Stimulated activated CD4-positive, alpha-beta T cell treated with anti-CD3 and anti-CD28 coated beads, Interleukin-2, amount 100 ng/mL, for 4 hours (primary cell): ENCODE data around the gene PCDHGA5.
"Not testable (repeated sequence)": the region's sequence is repeated elsewhere in the genome, so short reads cannot be mapped to it uniquely, and the experiment has no call there.

Experiments
- DNase-seq: peaks from one replicate; pipeline ENCODE4 v3.0.0-alpha.2; 2020; ENCODE audit warnings: low read depth

The PCDHGA5 gene

DNA sequence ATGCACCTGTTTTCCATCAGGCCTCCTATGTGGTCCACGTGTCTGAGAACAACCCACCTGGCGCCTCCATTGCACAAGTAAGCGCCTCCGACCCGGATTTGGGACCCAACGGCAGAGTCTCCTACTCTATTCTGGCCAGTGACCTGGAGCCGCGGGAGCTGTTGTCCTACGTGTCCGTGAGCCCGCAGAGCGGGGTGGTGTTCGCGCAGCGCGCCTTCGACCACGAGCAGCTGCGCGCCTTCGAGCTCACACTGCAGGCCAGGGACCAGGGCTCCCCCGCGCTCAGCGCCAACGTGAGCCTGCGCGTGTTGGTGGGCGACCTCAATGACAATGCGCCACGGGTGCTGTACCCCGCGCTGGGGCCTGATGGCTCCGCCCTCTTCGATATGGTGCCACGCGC lies 12.4 kb upstream of the PCDHGA5 start:
- no peak for DNase-seq

DNA sequence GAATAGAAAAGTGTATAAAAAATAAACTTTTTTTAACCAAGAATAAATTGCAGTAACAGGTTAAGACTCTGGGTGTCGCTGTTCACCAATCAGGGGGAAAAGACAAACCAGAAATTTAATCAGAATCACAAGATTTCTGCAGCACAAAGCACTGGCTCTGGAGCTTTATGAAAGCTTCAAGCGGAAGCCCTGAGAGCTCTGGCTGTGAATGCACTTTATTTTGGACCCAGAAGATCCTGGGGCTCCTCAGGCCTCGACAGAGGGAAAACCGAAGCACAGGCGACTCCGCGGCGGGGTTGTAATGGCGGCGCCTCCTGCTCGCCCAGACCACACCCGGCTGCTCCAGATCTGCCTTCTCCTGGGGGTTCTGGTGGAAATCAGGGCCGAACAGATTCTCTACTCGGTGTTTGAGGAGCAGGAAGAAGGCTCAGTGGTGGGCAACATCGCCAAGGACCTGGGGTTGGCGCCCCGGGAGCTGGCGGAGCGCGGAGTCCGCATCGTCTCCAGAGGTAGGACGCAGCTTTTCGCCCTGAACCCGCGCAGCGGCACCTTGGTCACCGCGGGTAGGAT lies 9.0 kb upstream of the PCDHGA5 start, which contains the start of gene PCDHGA4:
Gene PCDHGA4 (plus strand): TSS at position 122 of the 570 bp plus-strand sequence. CDS start 87 bp downstream, at position 209.
- DNase-seq, result no peak

DNA sequence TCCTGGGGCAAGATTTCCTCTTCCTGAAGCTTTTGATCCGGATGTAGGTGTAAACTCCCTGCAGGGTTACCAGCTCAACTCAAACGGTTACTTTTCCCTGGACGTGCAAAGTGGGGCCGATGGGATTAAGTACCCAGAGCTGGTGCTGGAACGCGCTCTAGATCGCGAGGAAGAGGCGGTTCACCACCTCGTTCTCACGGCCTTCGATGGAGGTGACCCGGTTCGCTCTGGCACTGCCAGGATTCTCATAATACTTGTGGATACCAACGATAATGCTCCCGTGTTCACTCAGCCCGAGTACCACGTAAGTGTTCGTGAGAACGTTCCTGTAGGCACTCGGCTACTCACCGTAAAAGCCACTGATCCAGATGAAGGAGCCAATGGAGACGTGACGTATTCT lies 8.3 kb upstream of the PCDHGA5 start:
- no peak for DNase-seq

DNA sequence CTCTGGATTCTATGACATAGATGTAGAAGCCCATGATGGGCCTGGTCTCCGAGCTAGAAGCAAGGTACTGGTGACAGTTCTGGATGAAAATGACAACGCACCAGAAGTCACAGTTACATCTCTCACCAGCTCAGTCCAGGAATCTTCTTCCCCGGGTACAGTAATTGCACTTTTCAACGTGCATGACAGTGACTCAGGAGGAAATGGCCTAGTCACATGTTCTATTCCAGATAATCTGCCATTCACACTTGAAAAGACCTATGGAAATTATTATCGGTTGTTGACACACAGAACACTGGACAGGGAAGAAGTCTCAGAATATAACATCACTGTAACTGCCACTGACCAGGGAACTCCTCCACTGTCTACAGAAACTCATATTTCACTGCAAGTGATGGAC lies 7.8 kb upstream of the PCDHGA5 start:
- DNase-seq, result no peak

DNA sequence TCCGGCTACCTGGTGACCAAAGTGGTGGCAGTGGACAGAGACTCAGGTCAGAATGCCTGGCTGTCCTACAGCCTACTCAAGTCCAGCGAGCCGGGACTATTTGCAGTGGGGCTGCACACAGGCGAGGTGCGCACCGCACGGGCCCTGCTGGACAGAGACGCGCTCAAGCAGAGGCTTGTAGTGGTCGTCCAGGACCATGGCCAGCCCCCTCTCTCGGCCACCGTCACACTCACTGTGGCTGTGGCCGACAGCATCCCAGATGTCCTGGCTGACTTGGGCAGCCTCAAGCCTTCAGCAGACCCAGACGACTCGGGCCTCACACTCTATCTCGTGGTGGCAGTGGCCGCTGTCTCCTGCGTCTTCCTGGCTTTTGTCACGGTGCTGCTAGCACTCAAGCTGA lies 7.0 kb upstream of the PCDHGA5 start:
- no peak for DNase-seq

DNA sequence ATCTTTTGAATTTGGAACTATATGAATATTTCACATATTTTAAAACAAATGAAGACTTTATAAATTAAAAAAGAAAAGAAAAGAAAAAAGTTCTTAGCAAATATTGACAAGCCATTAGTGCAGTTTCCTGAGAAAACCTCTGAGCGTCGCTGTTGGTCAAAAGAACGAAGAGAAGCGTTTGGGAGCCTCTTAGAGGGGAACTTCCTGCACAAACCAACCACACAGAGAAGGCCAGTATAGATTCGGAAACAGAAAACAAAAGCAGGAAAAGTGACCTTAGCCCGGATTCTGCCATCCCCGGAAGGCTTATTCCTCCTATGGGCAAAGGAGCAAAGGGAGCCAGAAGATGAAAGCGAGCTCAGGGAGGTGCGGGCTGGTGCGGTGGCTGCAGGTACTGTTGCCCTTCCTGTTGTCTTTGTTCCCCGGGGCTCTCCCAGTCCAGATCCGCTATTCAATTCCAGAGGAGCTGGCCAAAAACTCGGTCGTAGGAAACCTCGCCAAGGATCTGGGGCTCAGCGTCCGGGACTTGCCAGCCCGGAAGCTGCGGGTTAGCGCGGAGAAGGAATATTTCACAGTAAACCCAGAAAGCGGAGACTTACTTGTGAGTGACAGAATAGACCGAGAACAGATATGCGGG lies 4.1 kb upstream of the PCDHGA5 start, which contains the start of gene PCDHGB2:
Gene PCDHGB2 (plus strand): TSS at position 205 of the 637 bp plus-strand sequence. CDS start 142 bp downstream, at position 347.
- DNase-seq, result no peak

DNA sequence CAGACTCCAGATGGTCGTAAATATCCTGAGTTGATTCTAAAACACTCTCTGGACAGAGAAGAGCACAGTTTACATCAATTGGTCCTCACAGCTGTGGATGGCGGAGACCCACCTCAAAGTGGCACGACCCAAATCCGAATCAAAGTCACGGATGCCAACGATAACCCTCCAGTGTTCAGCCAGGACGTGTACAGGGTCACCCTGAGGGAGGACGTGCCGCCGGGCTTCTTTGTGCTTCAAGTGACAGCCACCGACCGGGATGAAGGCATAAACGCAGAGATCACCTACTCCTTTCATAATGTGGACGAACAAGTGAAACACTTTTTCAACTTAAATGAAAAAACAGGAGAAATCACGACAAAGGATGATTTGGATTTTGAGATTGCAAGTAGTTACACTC lies 3.3 kb upstream of the PCDHGA5 start:
- no peak for DNase-seq

DNA sequence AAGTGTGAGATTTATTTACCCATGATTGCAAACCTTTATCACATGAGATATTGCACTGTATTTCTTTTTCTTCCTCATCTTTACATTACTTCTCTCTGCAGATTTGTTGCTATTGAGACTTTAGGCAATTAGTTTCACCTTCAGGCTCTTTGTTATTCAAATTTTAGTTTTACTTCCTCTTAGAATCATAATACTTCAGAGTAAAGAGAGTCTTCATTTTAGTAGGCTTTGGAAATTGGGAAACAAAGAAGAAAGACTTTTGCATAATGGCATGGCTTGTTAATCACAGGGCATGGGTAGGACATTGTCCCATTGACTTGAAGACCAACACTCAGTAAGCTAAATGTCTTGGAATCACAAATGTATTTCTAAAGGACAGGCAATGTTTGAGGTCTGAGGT lies 1.2 kb upstream of the PCDHGA5 start:
- no peak for DNase-seq

DNA sequence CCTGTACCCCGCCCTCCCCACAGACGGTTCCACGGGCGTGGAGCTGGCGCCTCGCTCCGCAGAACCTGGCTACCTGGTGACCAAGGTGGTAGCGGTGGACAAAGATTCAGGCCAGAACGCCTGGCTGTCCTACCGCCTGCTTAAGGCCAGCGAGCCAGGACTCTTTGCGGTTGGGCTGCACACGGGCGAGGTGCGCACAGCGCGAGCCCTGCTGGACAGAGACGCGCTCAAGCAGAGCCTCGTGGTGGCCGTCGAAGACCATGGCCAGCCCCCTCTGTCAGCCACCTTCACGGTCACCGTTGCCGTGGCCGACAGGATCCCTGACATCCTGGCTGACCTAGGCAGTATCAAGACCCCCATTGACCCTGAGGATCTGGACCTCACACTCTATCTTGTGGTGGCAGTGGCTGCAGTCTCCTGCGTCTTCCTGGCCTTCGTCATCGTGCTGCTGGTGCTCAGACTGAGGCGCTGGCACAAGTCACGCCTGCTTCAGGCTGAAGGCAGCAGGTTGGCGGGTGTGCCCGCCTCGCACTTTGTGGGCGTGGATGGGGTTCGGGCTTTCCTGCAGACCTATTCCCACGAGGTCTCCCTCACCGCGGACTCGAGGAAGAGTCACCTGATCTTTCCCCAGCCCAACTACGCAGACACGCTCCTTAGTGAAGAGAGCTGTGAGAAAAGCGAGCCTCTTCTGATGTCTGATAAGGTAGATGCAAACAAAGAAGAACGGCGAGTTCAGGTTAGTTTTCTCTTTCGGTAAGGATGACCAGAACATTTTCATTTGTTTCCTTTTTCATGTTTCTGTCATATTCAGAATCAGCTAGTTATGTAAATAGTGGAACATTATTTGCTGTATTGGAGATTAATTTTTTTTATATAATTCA lies 2.3 kb downstream of the PCDHGA5 start:
- DNase-seq, result no peak

DNA sequence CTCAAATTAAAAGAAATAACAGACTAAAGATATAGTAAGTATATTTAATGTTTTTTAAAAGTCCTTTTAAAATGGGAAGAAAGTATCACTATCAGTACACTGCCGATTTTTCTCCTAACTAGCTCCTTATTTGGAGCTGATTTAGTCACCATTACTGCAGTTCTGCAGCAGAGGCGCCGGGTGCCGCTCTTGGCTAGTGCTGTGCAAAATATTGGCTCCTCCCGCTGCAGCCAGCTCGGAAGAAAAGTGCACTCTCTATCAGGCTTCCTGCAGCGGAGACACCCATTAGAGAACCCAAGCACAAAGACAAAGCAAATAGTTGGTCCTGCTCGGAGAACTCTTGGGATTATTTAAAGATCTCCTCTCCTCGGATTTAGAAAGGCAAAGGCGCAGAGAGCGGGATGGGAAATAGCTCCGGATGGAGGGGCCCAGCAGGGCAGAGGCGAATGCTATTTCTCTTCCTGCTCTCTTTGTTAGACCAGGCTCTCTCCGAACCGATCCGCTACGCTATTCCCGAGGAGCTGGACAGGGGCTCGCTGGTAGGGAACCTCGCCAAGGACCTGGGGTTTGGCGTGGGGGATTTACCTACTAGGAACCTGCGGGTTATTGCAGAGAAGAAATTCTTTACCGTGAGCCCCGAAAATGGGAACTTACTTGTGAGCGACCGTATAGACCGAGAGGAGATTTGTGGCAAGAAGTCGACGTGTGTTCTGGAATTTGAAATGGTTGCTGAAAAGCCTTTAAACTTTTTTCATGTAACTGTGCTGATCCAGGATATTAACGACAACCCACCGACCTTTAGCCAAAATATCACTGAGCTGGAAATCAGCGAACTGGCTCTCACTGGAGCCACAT lies 6.3 kb downstream of the PCDHGA5 start, which contains the start of gene PCDHGB3:
Gene PCDHGB3 (plus strand): TSS at position 249 of the 855 bp plus-strand sequence. CDS start 153 bp downstream, at position 402.
- peak; percentile 9 for DNase-seq

DNA sequence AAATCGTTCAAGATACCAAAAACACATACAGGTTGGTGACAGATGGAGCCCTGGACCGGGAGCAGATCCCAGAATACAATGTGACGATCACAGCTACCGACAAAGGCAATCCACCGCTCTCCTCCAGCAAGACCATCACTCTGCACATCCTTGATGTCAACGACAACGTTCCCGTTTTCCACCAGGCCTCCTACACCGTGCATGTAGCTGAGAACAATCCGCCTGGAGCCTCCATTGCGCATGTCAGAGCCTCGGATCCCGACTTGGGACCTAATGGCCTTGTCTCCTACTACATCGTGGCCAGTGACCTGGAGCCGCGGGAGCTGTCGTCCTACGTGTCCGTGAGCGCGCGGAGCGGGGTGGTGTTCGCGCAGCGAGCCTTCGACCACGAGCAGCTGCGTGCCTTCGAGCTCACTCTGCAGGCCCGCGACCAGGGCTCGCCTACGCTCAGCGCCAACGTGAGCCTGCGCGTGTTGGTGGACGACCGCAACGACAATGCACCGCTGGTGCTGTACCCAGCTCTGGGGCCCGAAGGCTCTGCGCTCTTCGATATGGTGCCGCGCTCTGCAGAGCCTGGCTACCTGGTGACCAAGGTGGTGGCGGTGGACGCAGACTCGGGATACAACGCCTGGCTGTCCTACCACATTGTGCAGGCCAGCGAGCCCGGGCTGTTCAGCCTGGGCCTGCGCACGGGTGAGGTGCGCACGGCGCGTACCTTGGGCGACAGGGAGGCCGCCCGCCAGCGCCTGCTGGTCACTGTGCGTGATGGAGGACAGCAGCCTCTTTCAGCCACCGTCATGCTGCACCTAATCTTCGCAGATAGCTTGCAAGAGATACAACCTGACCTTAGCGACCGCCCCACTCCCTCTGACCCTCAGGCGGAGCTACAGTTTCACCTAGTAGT lies 7.9 kb downstream of the PCDHGA5 start:
- DNase-seq, result no peak

DNA sequence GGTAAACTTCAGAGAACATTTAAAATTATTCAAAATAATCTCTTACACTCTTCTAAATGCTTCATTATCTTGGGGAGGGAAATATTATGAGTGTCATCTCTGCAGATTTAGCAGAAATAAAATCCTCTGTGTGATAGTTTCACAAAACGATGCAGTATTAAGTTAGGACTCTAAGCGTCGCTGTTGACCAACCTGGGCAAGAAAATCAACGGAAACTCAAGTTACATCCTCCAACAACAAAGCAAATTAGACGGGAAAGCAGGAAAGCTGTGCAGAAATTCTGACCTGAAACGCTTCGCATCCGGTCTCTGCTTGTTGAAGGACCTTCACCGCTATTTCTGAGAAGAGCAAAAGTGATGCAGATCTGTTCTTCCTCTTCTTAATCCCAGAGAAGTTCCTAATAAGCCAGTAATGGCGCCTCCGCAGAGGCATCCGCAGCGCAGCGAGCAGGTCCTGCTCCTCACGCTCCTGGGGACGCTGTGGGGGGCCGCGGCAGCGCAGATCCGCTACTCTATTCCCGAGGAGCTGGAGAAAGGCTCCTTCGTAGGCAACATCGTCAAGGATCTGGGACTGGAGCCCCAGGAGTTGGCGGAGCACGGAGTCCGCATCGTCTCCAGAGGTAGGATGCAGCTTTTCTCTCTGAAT lies 9.8 kb downstream of the PCDHGA5 start, which contains the start of gene PCDHGA6:
Gene PCDHGA6 (plus strand): TSS at position 219 of the 645 bp plus-strand sequence. CDS start 193 bp downstream, at position 412.
- no peak for DNase-seq

DNA sequence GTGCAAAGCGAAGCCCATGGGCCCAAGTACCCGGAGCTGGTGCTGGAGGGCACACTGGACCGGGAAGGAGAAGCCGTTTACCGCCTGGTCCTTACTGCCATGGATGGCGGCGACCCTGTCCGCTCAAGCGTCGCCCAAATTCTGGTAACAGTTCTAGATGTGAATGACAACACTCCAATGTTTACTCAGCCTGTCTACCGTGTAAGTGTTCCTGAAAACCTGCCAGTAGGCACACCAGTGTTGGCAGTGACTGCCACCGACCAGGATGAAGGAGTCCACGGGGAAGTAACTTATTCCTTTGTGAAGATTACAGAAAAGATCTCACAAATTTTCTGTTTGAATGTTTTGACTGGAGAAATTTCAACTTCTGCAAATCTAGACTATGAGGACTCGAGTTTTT lies 10.7 kb downstream of the PCDHGA5 start:
- no peak for DNase-seq

DNA sequence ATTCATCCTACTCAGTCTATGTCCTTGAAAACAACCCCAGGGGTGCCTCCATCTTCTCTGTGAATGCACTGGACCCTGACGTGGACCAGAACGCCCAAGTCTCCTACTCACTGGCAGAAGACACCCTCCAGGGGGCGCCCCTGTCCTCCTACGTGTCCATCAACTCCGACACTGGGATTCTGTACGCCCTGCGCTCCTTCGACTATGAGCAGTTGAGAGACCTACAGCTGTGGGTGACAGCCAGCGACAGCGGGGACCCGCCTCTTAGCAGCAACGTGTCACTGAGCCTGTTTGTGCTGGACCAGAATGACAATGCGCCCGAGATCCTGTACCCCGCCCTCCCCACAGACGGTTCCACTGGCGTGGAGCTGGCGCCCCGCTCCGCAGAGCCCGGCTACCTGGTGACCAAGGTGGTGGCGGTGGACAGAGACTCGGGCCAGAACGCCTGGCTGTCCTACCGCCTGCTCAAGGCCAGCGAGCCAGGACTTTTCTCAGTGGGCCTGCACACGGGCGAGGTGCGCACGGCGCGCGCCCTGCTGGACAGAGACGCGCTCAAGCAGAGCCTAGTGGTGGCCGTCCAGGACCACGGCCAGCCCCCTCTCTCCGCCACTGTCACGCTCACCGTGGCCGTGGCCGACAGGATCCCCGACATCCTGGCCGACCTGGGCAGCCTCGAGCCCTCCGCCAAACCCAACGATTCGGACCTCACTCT lies 11.6 kb downstream of the PCDHGA5 start:
- DNase-seq, result not testable (repeated sequence)

DNA sequence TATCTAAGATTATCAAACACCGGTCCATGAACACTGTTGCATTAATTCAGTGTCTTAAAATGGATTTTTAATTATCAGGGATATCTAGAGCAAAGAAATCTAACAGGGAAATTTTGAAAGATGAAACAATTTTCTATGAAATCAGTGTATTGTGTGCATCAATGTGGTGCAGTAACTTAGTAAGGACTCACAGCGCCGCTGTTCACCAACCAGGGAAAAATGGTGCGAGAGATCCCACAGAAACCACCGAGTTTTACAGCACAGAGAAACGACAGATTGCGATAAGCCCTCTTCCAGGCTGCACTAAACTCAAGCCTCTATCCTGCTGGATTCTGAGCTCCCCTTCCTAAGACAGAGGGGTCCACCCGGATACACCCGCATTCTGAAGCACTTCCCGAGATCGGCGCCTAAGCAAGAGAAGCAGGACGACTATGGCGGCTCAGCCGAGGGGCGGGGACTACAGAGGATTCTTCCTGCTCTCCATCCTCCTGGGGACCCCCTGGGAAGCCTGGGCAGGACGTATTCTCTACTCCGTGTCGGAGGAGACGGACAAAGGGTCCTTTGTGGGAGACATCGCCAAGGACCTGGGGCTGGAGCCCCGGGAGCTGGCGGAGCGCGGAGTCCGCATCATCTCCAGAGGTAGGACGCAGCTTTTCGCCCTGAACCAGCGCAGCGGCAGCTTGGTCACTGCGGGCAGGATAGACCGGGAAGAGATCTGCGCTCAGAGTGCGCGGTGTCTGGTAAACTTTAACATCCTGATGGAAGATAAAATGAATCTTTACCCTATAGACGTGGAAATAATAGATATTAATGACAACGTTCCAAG lies 18.7 kb downstream of the PCDHGA5 start, which contains the start of gene PCDHGA7:
Gene PCDHGA7 (plus strand): TSS at position 274 of the 826 bp plus-strand sequence. CDS start 158 bp downstream, at position 432.
- no peak for DNase-seq

DNA sequence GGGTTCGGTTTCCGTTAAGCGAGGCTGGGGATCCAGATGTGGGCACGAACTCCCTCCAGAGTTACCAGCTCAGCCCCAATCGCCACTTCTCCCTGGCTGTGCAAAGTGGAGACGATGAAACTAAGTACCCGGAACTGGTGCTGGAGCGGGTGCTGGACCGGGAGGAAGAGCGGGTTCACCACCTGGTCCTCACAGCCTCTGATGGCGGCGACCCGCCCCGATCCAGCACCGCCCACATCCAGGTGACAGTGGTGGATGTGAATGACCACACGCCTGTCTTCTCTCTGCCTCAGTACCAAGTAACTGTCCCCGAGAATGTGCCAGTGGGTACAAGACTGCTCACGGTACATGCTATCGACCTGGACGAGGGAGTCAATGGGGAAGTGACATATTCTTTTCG lies 19.4 kb downstream of the PCDHGA5 start:
- DNase-seq, result no peak

DNA sequence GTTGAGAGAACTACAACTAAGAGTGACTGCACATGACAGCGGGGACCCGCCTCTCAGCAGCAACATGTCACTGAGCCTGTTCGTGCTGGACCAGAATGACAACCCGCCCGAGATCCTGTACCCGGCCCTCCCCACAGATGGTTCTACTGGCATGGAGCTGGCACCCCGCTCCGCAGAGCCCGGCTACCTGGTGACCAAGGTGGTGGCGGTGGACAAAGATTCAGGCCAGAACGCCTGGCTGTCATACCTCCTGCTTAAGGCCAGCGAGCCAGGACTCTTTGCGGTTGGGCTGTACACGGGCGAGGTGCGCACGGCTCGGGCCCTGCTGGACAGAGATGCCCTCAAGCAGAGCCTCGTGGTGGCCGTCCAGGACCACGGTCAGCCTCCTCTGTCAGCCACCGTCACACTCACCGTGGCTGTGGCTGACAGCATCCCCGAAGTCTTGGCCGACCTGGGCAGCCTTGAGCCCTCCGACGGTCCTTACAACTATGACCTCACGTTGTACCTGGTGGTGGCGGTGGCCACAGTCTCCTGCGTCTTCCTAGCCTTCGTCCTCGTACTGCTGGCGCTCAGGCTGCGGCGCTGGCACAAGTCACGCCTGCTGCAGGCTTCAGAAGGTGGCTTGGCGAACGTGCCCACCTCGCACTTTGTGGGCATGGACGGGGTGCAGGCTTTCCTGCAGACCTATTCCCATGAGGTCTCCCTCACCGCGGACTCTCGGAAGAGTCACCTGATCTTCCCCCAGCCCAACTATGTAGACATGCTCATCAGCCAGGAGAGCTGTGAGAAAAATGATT lies 20.7 kb downstream of the PCDHGA5 start:
- no peak for DNase-seq
